Left ventricle myocardium inferior (tissue), 1 donor: ENCODE data around the gene CD82. TPM values are rescaled to one million over a fixed set of nuclear protein-coding genes. Genes with fewer than 3 reads are reported as not detected.

ENCODE experiments used
- DNase-seq: peaks from one replicate; pipeline ENCODE4 v3.0.0-alpha.2; 2020
- H3K27ac ChIP-seq: fragments of 200-600 bp; replicated peaks from 2 replicates; pipeline ENCODE4 v1.8.0; 2021
- H3K27me3 ChIP-seq: fragments of 200-600 bp; 2 replicates; pipeline ENCODE4 v1.8.0; 2021; ENCODE audit warnings: low read depth
- H3K36me3 ChIP-seq: fragments of 200-600 bp; 2 replicates; pipeline ENCODE4 v1.8.0; 2021
- H3K4me1 ChIP-seq: fragments of 200-600 bp; 2 replicates; pipeline ENCODE4 v1.8.0; 2021
- H3K4me3 ChIP-seq: fragments of 200-600 bp; 2 replicates; pipeline ENCODE4 v1.8.0; 2021; ENCODE audit warnings: mild to moderate bottlenecking, moderate library complexity
- H3K9me3 ChIP-seq: fragments of 200-600 bp; replicated peaks from 2 replicates; pipeline ENCODE4 v1.8.0; 2021
- intact Hi-C: fragments of 100-400 bp; cut with micrococcal nuclease; formaldehyde crosslinking; loops from one replicate; pipeline ENCODE4 v1.11.0; 2022
- long read RNA-seq: library from polyadenylated mRNA; unstranded; transcript quantifications from one replicate; pipeline ENCODE4 v2.0.0, GENCODE V29; 2021
- total RNA-seq: library from RNA; stranded (reverse); fragmentation: NEBNext Ultra II Directional; extraction: Animal tissue kit (Norgen Biotek cat#: 25700); gene quantifications from one replicate; pipeline ENCODE4 v1.2.1, GENCODE V29; 2021
- TF ChIP-seq, protein P1 (sequence below): fragments of 200-600 bp; IDR thresholded peaks from 2 replicates; pipeline ENCODE4 v1.8.0; 2021; ENCODE audit warnings: antibody characterized with exemption, mild to moderate bottlenecking, borderline replicate concordance
- donor health status: DM: no; HTN: yes; CAD: no; lungs with severe emphysema.

Gene CD82, protein sequence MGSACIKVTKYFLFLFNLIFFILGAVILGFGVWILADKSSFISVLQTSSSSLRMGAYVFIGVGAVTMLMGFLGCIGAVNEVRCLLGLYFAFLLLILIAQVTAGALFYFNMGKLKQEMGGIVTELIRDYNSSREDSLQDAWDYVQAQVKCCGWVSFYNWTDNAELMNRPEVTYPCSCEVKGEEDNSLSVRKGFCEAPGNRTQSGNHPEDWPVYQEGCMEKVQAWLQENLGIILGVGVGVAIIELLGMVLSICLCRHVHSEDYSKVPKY
- total RNA-seq = 49.6 TPM
- long read RNA-seq, transcript CD82-201 (10 exons, 2,289 nt) = major isoform, 58 of 64 reads
- long read RNA-seq, partial matches to known transcripts = 4 of 64 reads
- long read RNA-seq, other reads (novel, unspliced or antisense) = 2 of 64 reads

DNA sequence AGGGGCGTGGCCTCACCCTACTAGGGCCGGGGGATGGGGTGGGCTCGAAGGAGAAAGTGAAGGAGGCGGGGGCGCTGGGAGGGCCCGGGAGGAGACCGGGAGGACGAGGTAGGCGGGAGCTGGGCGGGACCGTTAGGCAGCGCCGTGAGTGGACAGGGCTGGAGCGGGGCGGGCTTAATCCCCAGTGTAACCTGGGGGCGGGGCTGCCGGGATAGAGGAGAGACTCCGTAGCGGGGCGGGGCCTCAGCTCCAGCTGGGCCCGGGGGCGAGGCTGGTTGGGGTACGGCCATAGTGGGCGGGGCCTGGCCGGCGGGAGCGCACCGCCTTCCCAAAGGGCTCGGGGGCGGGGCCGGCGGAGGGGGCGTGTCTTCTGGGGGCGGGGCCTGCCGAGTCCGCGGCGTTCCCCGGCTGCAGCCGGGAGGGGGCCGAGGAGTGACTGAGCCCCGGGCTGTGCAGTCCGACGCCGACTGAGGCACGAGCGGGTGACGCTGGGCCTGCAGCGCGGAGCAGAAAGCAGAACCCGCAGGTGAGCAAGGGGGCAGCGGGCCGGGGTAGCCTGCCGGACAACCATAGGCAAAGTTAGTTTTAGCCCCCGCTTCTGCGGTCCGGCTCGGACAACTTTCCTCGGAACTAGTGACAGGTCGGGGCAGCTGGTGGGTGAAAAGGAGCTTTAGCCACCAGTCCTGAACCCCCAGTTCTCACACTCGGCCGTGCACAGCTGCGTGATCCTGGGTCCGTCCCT lies at the start of gene CD82:
TSS of gene CD82 (plus strand) at position 453 of the 742 bp plus-strand sequence. CDS start 29,000 bp downstream, outside the sequence.
- TF ChIP-seq, protein P1, sequence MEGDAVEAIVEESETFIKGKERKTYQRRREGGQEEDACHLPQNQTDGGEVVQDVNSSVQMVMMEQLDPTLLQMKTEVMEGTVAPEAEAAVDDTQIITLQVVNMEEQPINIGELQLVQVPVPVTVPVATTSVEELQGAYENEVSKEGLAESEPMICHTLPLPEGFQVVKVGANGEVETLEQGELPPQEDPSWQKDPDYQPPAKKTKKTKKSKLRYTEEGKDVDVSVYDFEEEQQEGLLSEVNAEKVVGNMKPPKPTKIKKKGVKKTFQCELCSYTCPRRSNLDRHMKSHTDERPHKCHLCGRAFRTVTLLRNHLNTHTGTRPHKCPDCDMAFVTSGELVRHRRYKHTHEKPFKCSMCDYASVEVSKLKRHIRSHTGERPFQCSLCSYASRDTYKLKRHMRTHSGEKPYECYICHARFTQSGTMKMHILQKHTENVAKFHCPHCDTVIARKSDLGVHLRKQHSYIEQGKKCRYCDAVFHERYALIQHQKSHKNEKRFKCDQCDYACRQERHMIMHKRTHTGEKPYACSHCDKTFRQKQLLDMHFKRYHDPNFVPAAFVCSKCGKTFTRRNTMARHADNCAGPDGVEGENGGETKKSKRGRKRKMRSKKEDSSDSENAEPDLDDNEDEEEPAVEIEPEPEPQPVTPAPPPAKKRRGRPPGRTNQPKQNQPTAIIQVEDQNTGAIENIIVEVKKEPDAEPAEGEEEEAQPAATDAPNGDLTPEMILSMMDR = peak; percentile 54
- no peaks in the 10 kb centered on the region for H3K9me3 ChIP-seq
- no peaks in the 10 kb centered on the region for H3K36me3 ChIP-seq
- peak within 1 kb of the TSS; percentile 77 for H3K4me3 ChIP-seq
- peaks cover 69% of the 10 kb centered on the region for H3K4me1 ChIP-seq
- no peaks in the 10 kb centered on the region for H3K27me3 ChIP-seq
- peak; percentile 100 for DNase-seq
- H3K27ac ChIP-seq = peak within 1 kb of the TSS; percentile 98
- intact Hi-C loops = no loop called here

DNA sequence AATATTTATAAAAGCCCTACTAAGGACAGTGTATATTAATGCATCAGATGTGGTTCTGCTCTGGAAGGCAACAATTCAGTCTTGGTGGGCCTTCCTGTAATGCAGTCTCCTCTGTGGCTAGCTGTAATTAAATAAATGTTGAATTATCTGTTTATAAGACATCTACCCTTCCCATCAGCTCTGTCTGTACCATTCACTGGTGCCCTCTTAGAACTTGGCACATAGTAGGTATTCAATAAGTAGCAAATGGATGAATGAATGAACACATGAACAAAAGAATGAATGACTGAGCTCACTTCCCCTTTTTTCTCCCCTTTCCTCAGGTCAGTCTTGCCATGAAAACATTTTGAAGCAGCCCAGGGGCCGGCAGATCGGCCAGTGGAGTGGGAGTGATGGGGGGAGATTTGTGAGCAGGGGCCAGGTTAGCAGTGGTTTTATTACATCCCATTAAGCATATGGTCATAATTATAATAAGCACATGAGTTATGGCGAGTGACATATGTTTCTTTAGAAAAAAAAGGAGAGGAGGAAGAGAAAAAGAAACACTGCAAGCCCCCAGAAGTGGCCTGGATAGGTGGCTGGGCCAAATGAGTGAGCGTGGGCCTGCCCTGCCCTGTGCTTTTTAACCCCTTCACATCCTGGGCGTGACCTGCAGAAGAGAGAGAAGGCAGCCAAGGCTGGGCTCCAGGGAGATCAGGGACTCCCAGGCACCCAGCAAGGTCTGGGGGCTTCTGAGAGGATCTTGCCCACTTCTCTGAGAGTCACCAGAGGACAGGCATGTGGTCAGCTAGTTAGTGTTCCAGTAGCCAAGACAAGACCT lies 48.6 kb upstream of the CD82 start:
- no peaks in the 10 kb centered on the region for H3K36me3 ChIP-seq
- no peak overlapping the region for H3K4me3 ChIP-seq
- TF ChIP-seq, protein P1 = no peak
- no peaks in the 10 kb centered on the region for H3K9me3 ChIP-seq
- H3K27ac ChIP-seq = no peak overlapping the region
- H3K27me3 ChIP-seq = peaks cover 4% of the 10 kb centered on the region
- DNase-seq = no peak
- H3K4me1 ChIP-seq = peaks cover 10% of the 10 kb centered on the region
- intact Hi-C loops = no loop called here

DNA sequence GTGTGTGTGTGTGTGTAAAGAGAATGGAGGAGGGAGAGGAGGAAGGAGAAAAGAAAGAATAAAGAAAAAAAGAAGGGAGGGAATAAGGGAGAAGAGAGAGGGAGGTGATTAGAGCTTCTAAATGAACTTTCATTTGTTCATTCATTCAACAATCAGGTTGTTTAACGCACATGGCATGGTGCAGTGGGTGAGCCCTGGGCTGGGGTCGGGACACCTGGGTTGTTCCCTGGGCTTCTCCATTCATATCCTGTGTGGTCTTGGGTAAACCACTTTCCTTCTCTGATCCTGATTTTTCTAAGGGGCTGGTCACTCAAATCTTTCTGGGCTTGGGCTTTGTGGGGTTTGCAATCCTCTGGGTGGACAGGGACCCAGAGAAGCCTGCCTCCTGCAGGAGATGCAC lies 47.9 kb upstream of the CD82 start:
- Histone ChIP-seq H3K27ac (no peak overlapping the region), H3K36me3 (no peaks in the 10 kb centered on the region), H3K27me3 (peaks cover 4% of the 10 kb centered on the region), H3K4me1 (peaks cover 10% of the 10 kb centered on the region), H3K9me3 (no peaks in the 10 kb centered on the region), H3K4me3 (no peak overlapping the region)
- intact Hi-C loops = no loop called here
- TF ChIP-seq, protein P1 = no peak
- no peak for DNase-seq

DNA sequence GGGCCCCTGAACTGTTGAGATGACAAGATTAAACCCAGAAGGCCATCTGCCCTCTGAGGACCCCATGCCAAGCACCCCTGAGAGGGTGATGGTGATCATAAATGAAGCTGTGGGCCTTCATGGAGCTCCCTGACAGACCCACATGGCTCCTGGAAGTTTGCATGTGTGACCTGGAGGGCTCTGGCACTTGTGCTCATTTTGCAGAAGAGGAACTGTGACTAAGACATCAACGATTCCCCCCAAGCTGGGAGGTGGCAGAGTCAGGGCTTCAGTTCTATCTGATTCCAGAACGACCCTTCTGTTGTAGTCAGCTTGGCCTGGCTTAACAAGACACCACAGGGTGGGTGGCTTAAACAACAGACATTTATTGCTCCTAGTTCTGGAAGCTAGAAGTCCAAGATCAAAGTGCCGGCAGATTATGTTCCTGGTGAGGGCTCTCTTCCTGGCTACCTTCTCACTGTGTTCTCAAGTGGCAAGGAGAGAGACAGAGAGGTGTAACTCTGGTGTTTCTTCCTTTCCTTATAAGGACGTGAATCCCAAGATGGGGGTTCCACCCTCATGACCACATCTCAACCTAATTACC lies 46.4 kb upstream of the CD82 start:
- Histone ChIP-seq H3K27ac (no peak overlapping the region), H3K9me3 (no peaks in the 10 kb centered on the region), H3K4me3 (no peak overlapping the region), H3K36me3 (no peaks in the 10 kb centered on the region), H3K4me1 (peaks cover 17% of the 10 kb centered on the region), H3K27me3 (peaks cover 4% of the 10 kb centered on the region)
- TF ChIP-seq, protein P1 = no peak
- no peak for DNase-seq
- intact Hi-C loops = no loop called here
